HepG2 (cell line): ENCODE measurements around the gene PRODH. TPM values are rescaled to one million over a fixed set of nuclear protein-coding genes. Genes with fewer than 3 reads are reported as not detected.

Experiments
- ATAC-seq: fragments of 200-7000 bp; cut with Tn5 transposase; 3 replicates; pipeline ENCODE4 v1.9.1; 2020; ENCODE audit warnings: mild to moderate bottlenecking, moderate library complexity
- BruUV-seq: library from RNA; stranded (reverse); fragments of 400-500 nt; replicated peaks from 2 replicates; lab custom pipeline; 2021; lab: Mats Ljungman, UMichigan
- CTCF ChIA-PET: fragments of 300-600 bp; formaldehyde crosslinking; extraction: SDS; loops from one replicate; lab custom pipeline; 2021; ENCODE audit warnings: low total read pairs, inconsistent platforms, low intra/inter-chr PET ratio; lab: Yijun Ruan, JAX
- POLR2A ChIA-PET: fragments of 350-600 bp; sonication (Branson Sonifier 250); formaldehyde crosslinking; loops from one replicate; lab custom pipeline; 2020; ENCODE audit warnings: antibody characterized with exemption, inconsistent platforms; lab: Yijun Ruan, JAX
- DNase-seq: peaks from one replicate; pipeline ENCODE4 v3.0.0-alpha.2; 2015; ENCODE audit warnings: low spot score
- FAIRE-seq: peaks from 3 replicates; lab custom pipeline; 2011; peaks lifted over from hg19 to GRCh38; lab: Jason Lieb, UNC
- H2AFZ ChIP-seq: one replicate; pipeline ENCODE4 v1.6.1; 2011; ENCODE audit warnings: low read length, inconsistent platforms
- H3K27ac ChIP-seq: fragments of 300-600 bp; 3 replicates; pipeline ENCODE4 v1.8.0; 2011; ENCODE audit warnings: mixed run types, mild to moderate bottlenecking, mixed read lengths, low read length, inconsistent platforms; ENCODE audit not compliant: insufficient read depth; ENCODE audit errors: extremely low read length
- H3K27me3 ChIP-seq, 2 experiments: fragments of 200-600 bp in 1 of 2; 2 replicates in 1 of 2; 3 replicates in 1 of 2; pipeline versions ENCODE4 v1.6.0 to v1.8.0; 2011; ENCODE audit warnings: low read length in 2 of 2, mild to moderate bottlenecking in 2 of 2, moderate library complexity in 2 of 2, inconsistent platforms in 1 of 2; ENCODE audit not compliant: insufficient read depth in 2 of 2, control insufficient read depth in 1 of 2
- H3K36me3 ChIP-seq, 2 experiments: fragments of 200-600 bp in 1 of 2; replicated peaks in 1 of 2; 2 replicates in 1 of 2; 3 replicates in 1 of 2; pipeline versions ENCODE4 v1.5.1 to v1.8.0; 2011; ENCODE audit warnings: low read length in 2 of 2, inconsistent platforms in 1 of 2; ENCODE audit not compliant: insufficient read depth in 2 of 2, control insufficient read depth in 1 of 2
- H3K4me1 ChIP-seq: 2 replicates; pipeline ENCODE4 v1.5.1; 2012; ENCODE audit warnings: low read length, inconsistent platforms; ENCODE audit not compliant: insufficient read depth
- H3K4me2 ChIP-seq: 2 replicates; pipeline ENCODE4 v1.6.0; 2011; ENCODE audit warnings: low read depth, low read length, inconsistent platforms
- H3K4me3 ChIP-seq, 3 experiments: fragments of 200-600 bp in 1 of 3; sonication (generic), shearing (Covaris generic) in 1 of 3; replicated peaks in 1 of 3; 2 replicates each; pipeline ENCODE4 v1.5.1; 2011 to 2016; ENCODE audit warnings: low read length in 3 of 3, inconsistent platforms in 2 of 3, low read depth in 2 of 3, mild to moderate bottlenecking in 2 of 3, control low read depth in 1 of 3, mixed read lengths in 1 of 3; ENCODE audit not compliant: insufficient read depth in 1 of 3
- H3K79me2 ChIP-seq: one replicate; pipeline ENCODE4 v1.6.1; 2011; ENCODE audit warnings: low read length, inconsistent platforms; ENCODE audit not compliant: insufficient read depth
- H3K9ac ChIP-seq: 2 replicates; pipeline ENCODE4 v1.6.0; 2011; ENCODE audit warnings: mild to moderate bottlenecking, low read depth, low read length, inconsistent platforms; ENCODE audit not compliant: insufficient read depth
- H3K9me3 ChIP-seq: 2 replicates; pipeline ENCODE4 v1.5.1; 2012; ENCODE audit warnings: mild to moderate bottlenecking, low read length
- H4K20me1 ChIP-seq: 2 replicates; pipeline ENCODE4 v1.6.0; 2011; ENCODE audit warnings: inconsistent platforms, mild to moderate bottlenecking, low read length, moderate library complexity; ENCODE audit not compliant: insufficient read depth
- CBX5 ChIP-seq: sonication (generic); formaldehyde crosslinking; IDR thresholded peaks from 2 replicates; pipeline ENCODE4 v1.4.0; 2020; ENCODE audit warnings: missing genetic modification reagents, borderline replicate concordance
- CHCHD3 ChIP-seq: sonication (generic); formaldehyde crosslinking; IDR thresholded peaks from 2 replicates; pipeline ENCODE4 v1.8.0; 2022; ENCODE audit warnings: mild to moderate bottlenecking, missing genetic modification reagents, moderate library complexity
- ETV5 ChIP-seq: IDR thresholded peaks from 2 replicates; pipeline ENCODE4 v1.6.1; 2018; ENCODE audit warnings: missing biosample characterization, missing genetic modification reagents, inconsistent platforms, borderline replicate concordance
- HMG20A ChIP-seq: IDR thresholded peaks from 2 replicates; pipeline ENCODE4 v1.6.1; 2016; ENCODE audit warnings: borderline replicate concordance
- RAD21 ChIP-seq: fragments of 450-650 bp; formaldehyde crosslinking; IDR thresholded peaks from 2 replicates; pipeline ENCODE4 v1.5.0; 2020; ENCODE audit warnings: mild to moderate bottlenecking
- ZNF772 ChIP-seq: sonication (generic); formaldehyde crosslinking; IDR thresholded peaks from 2 replicates; pipeline ENCODE4 v1.5.0; 2020; ENCODE audit warnings: mild to moderate bottlenecking, missing genetic modification reagents
- WGBS: methylation state at CpG from one replicate; pipeline ENCODE4 v1.1.6; 2017; ENCODE audit warnings: low lambda C conversion rate; 5-methylcytosine and 5-hydroxymethylcytosine counted together
- in situ Hi-C: cut with HindIII; loops from 2 replicates; pipeline ENCODE4 v1.10.0; 2017; ENCODE audit warnings: low pct_unique_long_range_greater_than_20kb; ENCODE audit not compliant: extremely low pct_ligation_motif_present
- intact Hi-C: fragments of 100-400 bp; cut with micrococcal nuclease; formaldehyde crosslinking; loops from one replicate; pipeline ENCODE4 v1.10.0; 2022; ENCODE audit not compliant: unreplicated experiment
- polyA plus RNA-seq, 8 experiments: library from polyadenylated mRNA; depleted of rRNA in 3 of 8; stranded (reverse) in 7 of 8; unstranded in 1 of 8; fragments of >200 nt; fragmentation: Illumina TruSeq in 4 of 8; extraction: Trizol in 4 of 8; gene quantifications; 2 replicates each; pipeline versions ENCODE4 v1.2.1 to v1.2.3, GENCODE V29; 2011 to 2016; ENCODE audit warnings: low read depth in 4 of 8, missing spikeins in 1 of 8, mixed read lengths in 1 of 8; ENCODE audit not compliant: insufficient read depth in 1 of 8
- total RNA-seq, 5 experiments: library from RNA; depleted of rRNA; stranded (reverse); fragments of >200 nt; fragmentation: Illumina TruSeq; extraction: Trizol; gene quantifications; 2 replicates each; pipeline ENCODE4 v1.2.3, GENCODE V29; 2016; ENCODE audit warnings: low read depth in 1 of 5
- TF ChIP-seq, protein P1 (sequence below): sonication (generic); formaldehyde crosslinking; IDR thresholded peaks from 2 replicates; pipeline ENCODE4 v1.4.0; 2020; ENCODE audit warnings: missing genetic modification reagents, mild to moderate bottlenecking, borderline replicate concordance
- TF ChIP-seq, protein P2 (sequence below): sonication (generic); formaldehyde crosslinking; conservative IDR thresholded peaks from 2 replicates; pipeline ENCODE4 v1.8.0; 2022; ENCODE audit warnings: missing genetic modification reagents
- TF ChIP-seq, protein P3 (sequence below): sonication (generic); formaldehyde crosslinking; IDR thresholded peaks from 2 replicates; pipeline ENCODE4 v1.8.0; 2022; ENCODE audit warnings: mild to moderate bottlenecking, missing genetic modification reagents
- TF ChIP-seq, protein P4 (sequence below): sonication (generic); formaldehyde crosslinking; IDR thresholded peaks from 2 replicates; pipeline ENCODE4 v1.4.0; 2020; ENCODE audit warnings: mild to moderate bottlenecking, missing genetic modification reagents
- TF ChIP-seq, protein P5 (sequence below): sonication (generic); formaldehyde crosslinking; IDR thresholded peaks from 2 replicates; pipeline ENCODE4 v1.4.0; 2020; ENCODE audit warnings: missing genetic modification reagents

The PRODH gene
- total and polyA plus RNA-seq, 2 of the 13 experiments (the other 11 are each of a cell fraction or from before 2014, with no cell fraction given) = 0.29 to 0.30 TPM

DNA sequence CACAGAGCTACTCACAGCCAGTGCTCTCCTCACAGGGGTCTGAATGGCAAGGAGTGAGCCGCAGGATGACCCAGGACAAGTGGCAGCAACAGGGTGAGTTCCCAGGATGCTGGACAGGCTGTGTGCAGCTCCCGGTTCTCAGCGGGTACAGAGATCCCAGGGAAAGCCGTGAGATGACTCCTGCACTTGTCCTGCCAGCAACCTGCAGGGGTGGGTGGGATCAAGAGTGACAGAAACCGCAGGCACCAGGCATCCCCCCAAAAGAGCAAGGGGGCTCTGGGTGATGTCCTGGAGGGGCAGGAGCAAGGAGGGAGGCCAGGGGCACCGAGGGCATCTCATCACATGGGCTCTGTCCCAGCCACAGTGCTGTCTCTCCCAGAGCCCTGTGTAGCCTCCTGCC, 15.9 kb upstream of the PRODH start:
- Histone ChIP-seq H2AFZ (no peak overlapping the region), H3K9me3 (no peaks in the 10 kb centered on the region), H4K20me1 (no peaks in the 10 kb centered on the region), H3K9ac (no peak overlapping the region), H3K4me1 (no peaks in the 10 kb centered on the region), H3K4me3 (no peak overlapping the region), H3K4me2 (no peak overlapping the region), H3K27ac (no peak overlapping the region), H3K79me2 (no peaks in the 10 kb centered on the region), H3K36me3 (no peaks in the 10 kb centered on the region), H3K27me3 (peaks cover 3 to 10% of the 10 kb centered on the region in 2 experiments; a peak in 3 of 5 replicates)
- ATAC-seq = no peak
- CTCF ChIA-PET = no interaction called here
- POLR2A ChIA-PET = no interaction called here
- no peak for DNase-seq
- FAIRE-seq = no peak
- intact Hi-C loops (no loop called here), in situ Hi-C loops (loop anchor here (25.0 kb wide), 2 partner anchors 1210 to 1335 kb away; partner anchors contain the start of gene CCDC188)
- TF ChIP-seq, protein P1, sequence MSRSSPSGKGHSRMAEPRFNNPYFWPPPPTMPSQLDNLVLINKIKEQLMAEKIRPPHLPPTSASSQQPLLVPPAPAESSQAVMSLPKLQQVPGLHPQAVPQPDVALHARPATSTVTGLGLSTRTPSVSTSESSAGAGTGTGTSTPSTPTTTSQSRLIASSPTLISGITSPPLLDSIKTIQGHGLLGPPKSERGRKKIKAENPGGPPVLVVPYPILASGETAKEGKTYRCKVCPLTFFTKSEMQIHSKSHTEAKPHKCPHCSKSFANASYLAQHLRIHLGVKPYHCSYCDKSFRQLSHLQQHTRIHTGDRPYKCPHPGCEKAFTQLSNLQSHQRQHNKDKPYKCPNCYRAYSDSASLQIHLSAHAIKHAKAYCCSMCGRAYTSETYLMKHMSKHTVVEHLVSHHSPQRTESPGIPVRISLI = no peak
- TF ChIP-seq CBX5 (CRISPR knock-in tag) = no peak
- no peak for TF ChIP-seq ETV5 (CRISPR knock-in tag)
- TF ChIP-seq ZNF772 (CRISPR knock-in tag) = no peak
- TF ChIP-seq, protein P2, sequence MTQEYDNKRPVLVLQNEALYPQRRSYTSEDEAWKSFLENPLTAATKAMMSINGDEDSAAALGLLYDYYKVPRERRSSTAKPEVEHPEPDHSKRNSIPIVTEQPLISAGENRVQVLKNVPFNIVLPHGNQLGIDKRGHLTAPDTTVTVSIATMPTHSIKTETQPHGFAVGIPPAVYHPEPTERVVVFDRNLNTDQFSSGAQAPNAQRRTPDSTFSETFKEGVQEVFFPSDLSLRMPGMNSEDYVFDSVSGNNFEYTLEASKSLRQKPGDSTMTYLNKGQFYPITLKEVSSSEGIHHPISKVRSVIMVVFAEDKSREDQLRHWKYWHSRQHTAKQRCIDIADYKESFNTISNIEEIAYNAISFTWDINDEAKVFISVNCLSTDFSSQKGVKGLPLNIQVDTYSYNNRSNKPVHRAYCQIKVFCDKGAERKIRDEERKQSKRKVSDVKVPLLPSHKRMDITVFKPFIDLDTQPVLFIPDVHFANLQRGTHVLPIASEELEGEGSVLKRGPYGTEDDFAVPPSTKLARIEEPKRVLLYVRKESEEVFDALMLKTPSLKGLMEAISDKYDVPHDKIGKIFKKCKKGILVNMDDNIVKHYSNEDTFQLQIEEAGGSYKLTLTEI = no peak
- TF ChIP-seq RAD21 (CRISPR knock-in tag) = no peak
- TF ChIP-seq HMG20A (CRISPR knock-in tag) = no peak
- TF ChIP-seq, protein P3, sequence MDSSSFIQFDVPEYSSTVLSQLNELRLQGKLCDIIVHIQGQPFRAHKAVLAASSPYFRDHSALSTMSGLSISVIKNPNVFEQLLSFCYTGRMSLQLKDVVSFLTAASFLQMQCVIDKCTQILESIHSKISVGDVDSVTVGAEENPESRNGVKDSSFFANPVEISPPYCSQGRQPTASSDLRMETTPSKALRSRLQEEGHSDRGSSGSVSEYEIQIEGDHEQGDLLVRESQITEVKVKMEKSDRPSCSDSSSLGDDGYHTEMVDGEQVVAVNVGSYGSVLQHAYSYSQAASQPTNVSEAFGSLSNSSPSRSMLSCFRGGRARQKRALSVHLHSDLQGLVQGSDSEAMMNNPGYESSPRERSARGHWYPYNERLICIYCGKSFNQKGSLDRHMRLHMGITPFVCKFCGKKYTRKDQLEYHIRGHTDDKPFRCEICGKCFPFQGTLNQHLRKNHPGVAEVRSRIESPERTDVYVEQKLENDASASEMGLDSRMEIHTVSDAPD (CRISPR knock-in tag) = no peak
- TF ChIP-seq, protein P4, sequence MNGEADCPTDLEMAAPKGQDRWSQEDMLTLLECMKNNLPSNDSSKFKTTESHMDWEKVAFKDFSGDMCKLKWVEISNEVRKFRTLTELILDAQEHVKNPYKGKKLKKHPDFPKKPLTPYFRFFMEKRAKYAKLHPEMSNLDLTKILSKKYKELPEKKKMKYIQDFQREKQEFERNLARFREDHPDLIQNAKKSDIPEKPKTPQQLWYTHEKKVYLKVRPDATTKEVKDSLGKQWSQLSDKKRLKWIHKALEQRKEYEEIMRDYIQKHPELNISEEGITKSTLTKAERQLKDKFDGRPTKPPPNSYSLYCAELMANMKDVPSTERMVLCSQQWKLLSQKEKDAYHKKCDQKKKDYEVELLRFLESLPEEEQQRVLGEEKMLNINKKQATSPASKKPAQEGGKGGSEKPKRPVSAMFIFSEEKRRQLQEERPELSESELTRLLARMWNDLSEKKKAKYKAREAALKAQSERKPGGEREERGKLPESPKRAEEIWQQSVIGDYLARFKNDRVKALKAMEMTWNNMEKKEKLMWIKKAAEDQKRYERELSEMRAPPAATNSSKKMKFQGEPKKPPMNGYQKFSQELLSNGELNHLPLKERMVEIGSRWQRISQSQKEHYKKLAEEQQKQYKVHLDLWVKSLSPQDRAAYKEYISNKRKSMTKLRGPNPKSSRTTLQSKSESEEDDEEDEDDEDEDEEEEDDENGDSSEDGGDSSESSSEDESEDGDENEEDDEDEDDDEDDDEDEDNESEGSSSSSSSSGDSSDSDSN (CRISPR knock-in tag) = no peak
- TF ChIP-seq, protein P5, sequence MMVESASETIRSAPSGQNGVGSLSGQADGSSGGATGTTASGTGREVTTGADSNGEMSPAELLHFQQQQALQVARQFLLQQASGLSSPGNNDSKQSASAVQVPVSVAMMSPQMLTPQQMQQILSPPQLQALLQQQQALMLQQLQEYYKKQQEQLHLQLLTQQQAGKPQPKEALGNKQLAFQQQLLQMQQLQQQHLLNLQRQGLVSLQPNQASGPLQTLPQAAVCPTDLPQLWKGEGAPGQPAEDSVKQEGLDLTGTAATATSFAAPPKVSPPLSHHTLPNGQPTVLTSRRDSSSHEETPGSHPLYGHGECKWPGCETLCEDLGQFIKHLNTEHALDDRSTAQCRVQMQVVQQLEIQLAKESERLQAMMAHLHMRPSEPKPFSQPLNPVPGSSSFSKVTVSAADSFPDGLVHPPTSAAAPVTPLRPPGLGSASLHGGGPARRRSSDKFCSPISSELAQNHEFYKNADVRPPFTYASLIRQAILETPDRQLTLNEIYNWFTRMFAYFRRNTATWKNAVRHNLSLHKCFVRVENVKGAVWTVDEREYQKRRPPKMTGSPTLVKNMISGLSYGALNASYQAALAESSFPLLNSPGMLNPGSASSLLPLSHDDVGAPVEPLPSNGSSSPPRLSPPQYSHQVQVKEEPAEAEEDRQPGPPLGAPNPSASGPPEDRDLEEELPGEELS (CRISPR knock-in tag) = no peak
- TF ChIP-seq CHCHD3 (CRISPR knock-in tag) = no peak
- no TSS peak for BruUV-seq
- WGBS = 17% methylated on average over 4 of the region's 6 CpGs
